ENCODE measurements around the gene KRT75. TPM values are rescaled to one million over a fixed set of nuclear protein-coding genes. Genes with fewer than 3 reads are reported as not detected.
A peak's percentile ranks its signal among the peaks of the same experiment; 100 is the strongest.

Gene KRT75
- total RNA-seq, 1 donor = not detected

DNA sequence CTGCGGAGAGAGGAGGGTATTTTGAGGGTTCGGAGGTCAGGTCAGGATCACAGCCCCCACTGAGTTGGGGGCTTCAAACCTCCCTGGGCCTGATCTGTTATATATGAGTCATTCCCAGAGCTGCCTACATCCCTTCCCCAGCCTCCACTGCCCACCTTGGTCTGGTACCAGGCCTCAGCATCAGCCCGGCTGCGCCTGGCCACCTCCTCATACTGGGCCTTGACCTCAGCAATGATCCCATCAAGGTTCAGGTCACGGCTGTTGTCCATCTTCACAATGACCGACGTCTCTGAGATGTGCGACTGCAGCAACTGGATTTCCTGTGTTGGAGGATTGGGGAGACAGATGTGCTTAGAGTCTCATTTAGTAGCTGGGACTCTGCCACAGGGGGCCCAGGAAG, 53.0 kb downstream of the KRT75 start:
- TF ChIP-seq, protein P1, sequence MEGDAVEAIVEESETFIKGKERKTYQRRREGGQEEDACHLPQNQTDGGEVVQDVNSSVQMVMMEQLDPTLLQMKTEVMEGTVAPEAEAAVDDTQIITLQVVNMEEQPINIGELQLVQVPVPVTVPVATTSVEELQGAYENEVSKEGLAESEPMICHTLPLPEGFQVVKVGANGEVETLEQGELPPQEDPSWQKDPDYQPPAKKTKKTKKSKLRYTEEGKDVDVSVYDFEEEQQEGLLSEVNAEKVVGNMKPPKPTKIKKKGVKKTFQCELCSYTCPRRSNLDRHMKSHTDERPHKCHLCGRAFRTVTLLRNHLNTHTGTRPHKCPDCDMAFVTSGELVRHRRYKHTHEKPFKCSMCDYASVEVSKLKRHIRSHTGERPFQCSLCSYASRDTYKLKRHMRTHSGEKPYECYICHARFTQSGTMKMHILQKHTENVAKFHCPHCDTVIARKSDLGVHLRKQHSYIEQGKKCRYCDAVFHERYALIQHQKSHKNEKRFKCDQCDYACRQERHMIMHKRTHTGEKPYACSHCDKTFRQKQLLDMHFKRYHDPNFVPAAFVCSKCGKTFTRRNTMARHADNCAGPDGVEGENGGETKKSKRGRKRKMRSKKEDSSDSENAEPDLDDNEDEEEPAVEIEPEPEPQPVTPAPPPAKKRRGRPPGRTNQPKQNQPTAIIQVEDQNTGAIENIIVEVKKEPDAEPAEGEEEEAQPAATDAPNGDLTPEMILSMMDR (IDR thresholded peaks at IDR 0.05; ENCODE audit: insufficient read depth, low read length) = no peak
- DNase-seq (ENCODE audit: low read depth) = no peak

GRCh38 chr12:52380271-52380694, 53.9 kb downstream of the KRT75 start:
- peak; percentile 9 for DNase-seq (ENCODE audit: low read depth)
- TF ChIP-seq, protein P1 (IDR thresholded peaks at IDR 0.05; ENCODE audit: insufficient read depth, low read length) = peak; percentile 55
- no peak overlapping the region for H3K4me3 ChIP-seq (ENCODE audit: low read depth, low read length)

More for the DNA sequence above, 53.0 kb downstream of the KRT75 start:
- no peak overlapping the region for H3K4me3 ChIP-seq (ENCODE audit: low read depth, low read length)

- TF ChIP-seq, protein P1 (IDR thresholded peaks at IDR 0.05; ENCODE audit: insufficient read depth, low read length) = no peak
- no peak for DNase-seq (ENCODE audit: low read depth)
- no peak overlapping the region for H3K4me3 ChIP-seq (ENCODE audit: low read depth, low read length)
These were observed 54.6 kb downstream of the KRT75 start for GRCh38 chr12:52379536-52379935.

- DNase-seq (ENCODE audit: low read depth) = no peak
- H3K4me3 ChIP-seq (ENCODE audit: low read depth, low read length) = no peak overlapping the region
- TF ChIP-seq, protein P1 (IDR thresholded peaks at IDR 0.05; ENCODE audit: insufficient read depth, low read length) = no peak
These were observed 56.1 kb downstream of the KRT75 start for GRCh38 chr12:52378091-52378490.

DNA sequence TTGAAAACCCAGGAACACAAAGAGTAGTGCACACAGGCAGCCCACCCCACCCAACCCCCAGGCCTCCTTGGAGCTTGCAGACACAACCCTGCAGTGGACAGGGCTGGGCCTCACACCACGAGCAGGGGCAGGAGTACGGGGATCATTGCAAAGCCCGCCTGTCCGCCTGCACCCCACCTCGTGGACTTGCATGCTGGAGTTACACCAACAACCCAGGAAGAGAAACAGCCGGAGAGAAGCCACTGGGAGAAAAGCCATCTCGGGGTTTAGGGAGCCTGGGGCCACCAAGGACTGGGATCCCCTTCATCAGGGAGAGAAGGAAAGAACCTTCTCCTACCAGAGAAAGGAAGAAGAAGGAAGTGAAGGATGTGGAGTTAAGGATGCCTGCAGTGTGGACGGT, 56.9 kb downstream of the KRT75 start:
- TF ChIP-seq, protein P1 (IDR thresholded peaks at IDR 0.05; ENCODE audit: insufficient read depth, low read length) = no peak
- no peak for DNase-seq (ENCODE audit: low read depth)
- H3K4me3 ChIP-seq (ENCODE audit: low read depth, low read length) = no peak overlapping the region

Other genes starting within 250 kb of the KRT75 start
- gene KRT80, start 242.4 kb downstream of the KRT75 start, total RNA-seq (ENCODE audit: low replicate concordance) = 0.25 and 0.36 TPM in 2 replicates
- 1.4 and 20.0 TPM in 2 replicates for gene KRT7, start 201.1 kb downstream of the KRT75 start, total RNA-seq (ENCODE audit: low replicate concordance)
- gene KRT86, start 159.7 kb downstream of the KRT75 start, total RNA-seq (ENCODE audit: low replicate concordance) = not detected in 2 replicates
- not detected in 2 replicates for gene KRT81, start 142.8 kb downstream of the KRT75 start, total RNA-seq (ENCODE audit: low replicate concordance)
- gene KRT83, start 113.0 kb downstream of the KRT75 start, total RNA-seq (ENCODE audit: low replicate concordance) = not detected in 2 replicates
- gene KRT85, start 66.9 kb downstream of the KRT75 start, total RNA-seq (ENCODE audit: low replicate concordance) = not detected in 2 replicates
- not detected in 2 replicates for gene KRT84, start 48.7 kb downstream of the KRT75 start, total RNA-seq (ENCODE audit: low replicate concordance)
- not detected in 2 replicates for gene KRT82, start 28.0 kb downstream of the KRT75 start, total RNA-seq (ENCODE audit: low replicate concordance)
- not detected in 2 replicates for gene KRT6B, start 17.8 kb upstream of the KRT75 start, total RNA-seq (ENCODE audit: low replicate concordance)
- gene KRT6C, start 39.4 kb upstream of the KRT75 start, total RNA-seq (ENCODE audit: low replicate concordance) = not detected in 2 replicates
- gene KRT6A, start 58.9 kb upstream of the KRT75 start, total RNA-seq (ENCODE audit: low replicate concordance) = not detected in 2 replicates
- gene KRT5, start 86.0 kb upstream of the KRT75 start, total RNA-seq (ENCODE audit: low replicate concordance) = not detected in 2 replicates
- not detected in 2 replicates for gene KRT71, start 118.8 kb upstream of the KRT75 start, total RNA-seq (ENCODE audit: low replicate concordance)
- gene KRT74, start 139.5 kb upstream of the KRT75 start, total RNA-seq (ENCODE audit: low replicate concordance) = not detected in 2 replicates
- not detected in 2 replicates for gene KRT72, start 167.1 kb upstream of the KRT75 start, total RNA-seq (ENCODE audit: low replicate concordance)
- not detected in 2 replicates for gene KRT73, start 184.2 kb upstream of the KRT75 start, total RNA-seq (ENCODE audit: low replicate concordance)
- gene KRT2, start 217.8 kb upstream of the KRT75 start, total RNA-seq (ENCODE audit: low replicate concordance) = not detected in 2 replicates
- not detected in 2 replicates for gene KRT1, start 246.0 kb upstream of the KRT75 start, total RNA-seq (ENCODE audit: low replicate concordance)